Stimulated activated CD4-positive, alpha-beta T cell treated with anti-CD3 and anti-CD28 coated beads, TNF-alpha, amount 100 ng/mL, for 48 hours (primary cell): ENCODE measurements around the gene FRMD4A.
"Not testable (repeated sequence)": the region's sequence is repeated elsewhere in the genome, so short reads cannot be mapped to it uniquely, and the experiment has no call there.

Experiments
- DNase-seq, 3 donors: peaks; one replicate each; pipeline ENCODE4 v3.0.0-alpha.2; 2020; ENCODE audit warnings: low read depth in 3 of 3

The FRMD4A gene

DNA sequence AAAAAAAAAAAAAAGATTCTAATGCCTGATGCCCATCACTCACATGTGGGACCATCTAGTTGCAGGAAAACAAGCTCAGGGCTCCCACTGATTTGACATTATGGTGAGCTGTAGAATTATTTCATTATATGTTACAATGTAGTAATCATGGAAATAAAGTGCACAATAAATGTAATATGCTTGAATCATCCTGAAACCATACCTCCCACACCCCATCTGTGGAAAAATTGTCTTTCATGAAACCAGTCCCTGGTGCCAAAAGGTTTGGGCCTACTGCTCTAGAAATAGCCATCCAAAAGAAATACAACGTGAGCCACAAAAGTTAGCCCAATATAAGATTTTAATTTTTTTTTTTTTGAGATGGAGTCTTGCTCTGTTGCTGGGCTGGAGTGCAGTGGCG, 478.8 kb downstream of the FRMD4A start:
- no peak for DNase-seq

DNA sequence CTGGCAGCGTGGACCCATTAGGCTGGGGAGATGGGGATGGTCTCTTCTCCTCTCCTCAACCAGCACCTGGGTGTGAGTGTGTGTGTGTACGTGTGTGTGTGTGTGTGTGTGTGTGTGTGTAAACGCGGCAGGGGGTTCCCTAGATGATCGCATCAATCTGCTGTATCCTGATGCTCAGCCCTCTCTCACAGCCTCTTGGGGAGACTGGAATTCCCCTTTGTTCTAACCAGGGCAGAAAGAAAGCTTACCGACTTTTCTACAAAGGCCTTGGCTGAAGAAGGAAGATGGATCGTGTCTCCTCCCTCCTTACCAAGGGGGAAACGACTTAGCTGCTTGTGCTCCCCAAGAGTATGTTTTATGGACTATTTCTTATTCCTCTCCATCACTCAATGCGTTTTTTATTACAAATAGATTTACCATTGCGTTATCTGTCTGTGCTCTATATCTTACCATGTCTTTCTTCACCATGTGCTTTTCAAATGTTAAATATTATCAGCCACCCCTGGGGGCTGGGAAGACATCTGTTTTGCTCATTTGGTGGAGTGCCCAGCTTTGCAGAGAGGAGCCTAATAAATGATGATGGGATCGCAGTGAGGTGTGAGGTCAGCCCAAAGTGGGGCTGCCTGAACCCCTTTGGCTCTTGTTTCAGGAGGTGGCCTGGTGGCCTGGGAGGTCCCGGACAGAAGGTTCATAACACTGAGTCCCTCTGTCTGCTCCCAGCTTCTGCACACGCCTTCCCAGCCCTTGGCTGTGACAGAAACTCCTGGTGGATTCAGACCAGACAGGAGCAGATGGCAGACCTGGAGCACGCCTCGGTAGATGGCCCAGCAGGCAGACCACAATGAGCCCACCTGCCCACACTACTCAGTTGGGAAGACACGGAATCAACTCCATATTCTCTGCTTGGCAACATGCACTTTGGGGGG, 481.9 kb downstream of the FRMD4A start:
- DNase-seq: no peak

DNA sequence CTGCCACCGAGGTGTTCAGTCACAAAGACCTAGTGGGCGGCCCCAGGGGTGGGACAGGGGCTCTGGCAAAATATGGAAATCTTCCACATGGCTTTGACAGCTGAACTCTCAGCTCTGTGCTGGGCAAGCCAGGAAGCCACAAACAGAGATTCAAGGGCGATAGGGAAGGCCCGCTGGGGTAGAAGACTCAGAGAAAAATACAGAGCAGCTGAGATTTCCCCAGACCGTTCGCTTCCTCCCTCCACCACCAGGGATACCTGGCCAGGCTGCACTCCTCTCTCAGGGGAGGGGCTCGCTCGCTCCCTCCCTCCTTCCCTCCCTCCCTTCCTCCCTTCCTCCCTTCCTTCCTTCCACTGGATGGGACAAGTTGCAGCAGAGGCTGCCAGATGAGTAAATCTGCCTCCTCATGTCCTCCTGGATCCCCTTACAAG, 483.5 kb downstream of the FRMD4A start:
- DNase-seq: no peak

DNA sequence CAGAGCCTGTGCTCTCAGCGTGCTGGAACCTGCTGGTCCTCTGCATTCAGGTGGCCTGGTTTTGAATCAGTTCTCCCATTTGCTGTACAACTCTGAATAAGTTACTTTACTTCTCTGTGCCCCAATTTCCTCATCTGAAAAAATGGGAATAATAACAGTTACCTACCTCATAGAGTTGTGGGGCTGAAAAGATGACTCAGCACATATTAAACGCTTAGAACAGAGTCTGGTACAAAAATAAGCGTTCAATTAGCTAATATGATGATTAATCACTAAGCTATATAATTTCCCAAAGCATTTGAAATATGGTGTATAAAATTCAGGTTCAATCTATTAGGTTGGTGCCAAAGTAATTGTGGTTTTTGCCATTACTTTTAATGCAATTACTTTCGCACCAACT, 484.8 kb downstream of the FRMD4A start:
- DNase-seq: no peak

DNA sequence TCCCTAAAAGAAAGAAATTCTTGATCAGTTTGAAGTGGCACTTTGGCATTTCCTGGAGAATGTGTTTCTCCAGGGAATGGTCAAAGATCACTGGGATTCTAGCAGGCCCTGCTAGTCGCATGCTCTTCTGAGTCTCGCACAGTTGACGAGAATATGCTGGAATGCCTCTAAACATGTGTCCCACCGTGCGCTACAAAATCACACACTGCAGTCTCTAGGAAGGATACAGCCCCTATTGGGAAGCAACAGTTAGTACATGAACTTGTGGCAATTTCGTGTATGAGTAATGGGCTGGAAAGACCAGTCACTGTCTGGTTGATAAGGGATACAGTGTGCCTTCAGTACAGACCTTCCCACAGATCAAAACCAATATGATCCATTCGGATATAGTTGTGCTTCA, 486.1 kb downstream of the FRMD4A start:
- no peak for DNase-seq

DNA sequence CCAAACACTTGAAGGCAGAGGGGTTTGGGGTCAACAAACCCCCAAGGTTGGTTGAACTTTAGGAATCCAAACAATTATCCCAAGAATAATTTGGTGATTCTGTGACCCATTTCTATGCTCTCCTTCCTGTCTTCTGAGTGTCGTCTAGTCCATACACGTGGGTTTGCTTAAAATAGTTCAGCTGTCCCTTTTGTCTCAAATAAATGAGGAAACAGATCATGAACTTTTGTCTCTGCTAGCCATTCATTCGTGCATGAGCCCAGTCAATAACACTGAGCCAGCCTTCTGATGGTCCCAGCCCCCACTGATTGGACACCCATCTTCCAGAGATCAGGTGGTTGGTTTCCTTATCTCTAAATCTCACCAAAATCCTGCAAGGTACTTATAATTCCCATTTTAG, 488.6 kb downstream of the FRMD4A start:
- DNase-seq: no peak

DNA sequence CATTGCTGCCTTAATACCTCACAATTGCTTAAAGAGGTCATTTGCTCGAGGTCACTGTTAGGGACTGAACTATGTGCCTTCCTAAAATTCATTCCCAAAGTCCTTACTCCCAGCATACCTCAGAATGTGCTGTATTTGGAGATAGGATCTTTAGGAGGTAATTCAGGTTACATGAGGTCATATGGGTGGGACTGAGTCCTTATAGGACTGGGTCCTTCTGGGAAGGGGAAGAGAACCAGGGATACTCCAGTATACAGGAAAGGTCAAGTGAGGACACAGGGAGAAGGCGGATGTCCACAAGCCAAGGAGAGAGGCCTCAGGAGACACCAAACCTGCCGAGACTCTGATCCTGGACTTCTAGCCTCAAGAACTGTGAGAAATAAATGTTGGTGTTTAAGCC, 490.7 kb downstream of the FRMD4A start:
- DNase-seq: no peak

DNA sequence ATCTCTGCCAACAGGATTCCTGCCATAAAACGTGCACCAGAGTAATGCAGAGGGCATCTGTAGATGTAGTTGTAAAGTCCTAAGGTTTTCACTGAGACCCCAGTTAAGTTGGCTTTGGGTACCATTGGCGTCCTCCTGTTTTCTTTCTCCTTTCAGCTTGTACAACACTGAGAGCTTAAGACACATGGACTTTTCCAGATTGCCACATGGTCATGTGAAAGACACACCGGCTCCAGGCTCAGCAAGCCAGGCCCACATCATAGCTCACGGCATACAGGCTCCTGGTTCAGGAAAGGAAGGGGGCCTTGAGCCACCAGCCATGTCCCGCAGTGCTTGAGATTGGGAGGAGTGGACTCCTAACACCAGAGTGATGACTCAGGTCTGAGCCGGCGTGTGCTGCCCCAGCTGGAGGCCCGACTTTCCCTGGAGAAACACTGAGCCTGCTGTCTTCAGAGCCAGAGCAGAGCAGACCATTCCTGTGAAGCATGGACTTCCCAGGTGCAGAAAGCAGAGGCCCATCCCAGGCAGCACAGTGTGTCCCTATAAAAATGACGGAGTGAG, 491.2 kb downstream of the FRMD4A start:
- DNase-seq: no peak

DNA sequence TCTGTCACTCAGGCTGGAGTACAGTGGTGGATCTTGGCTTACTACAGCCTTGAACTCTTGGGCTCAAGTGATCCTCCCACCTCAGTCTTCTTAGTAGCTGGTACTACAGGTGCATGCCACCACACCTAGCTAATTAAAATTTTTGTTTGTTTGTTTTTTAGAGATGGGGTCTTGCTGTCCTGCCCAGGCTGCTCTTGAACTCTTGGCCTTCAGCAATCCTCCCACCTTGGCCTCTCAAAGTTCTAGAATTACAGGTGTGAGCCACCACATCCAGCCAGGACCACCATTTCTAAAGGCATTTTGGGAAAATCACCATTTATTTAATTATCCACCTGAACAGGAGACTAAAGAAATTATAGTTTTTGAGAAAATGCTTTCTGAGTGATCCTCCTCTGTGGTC, 491.7 kb downstream of the FRMD4A start:
- DNase-seq: no peak

DNA sequence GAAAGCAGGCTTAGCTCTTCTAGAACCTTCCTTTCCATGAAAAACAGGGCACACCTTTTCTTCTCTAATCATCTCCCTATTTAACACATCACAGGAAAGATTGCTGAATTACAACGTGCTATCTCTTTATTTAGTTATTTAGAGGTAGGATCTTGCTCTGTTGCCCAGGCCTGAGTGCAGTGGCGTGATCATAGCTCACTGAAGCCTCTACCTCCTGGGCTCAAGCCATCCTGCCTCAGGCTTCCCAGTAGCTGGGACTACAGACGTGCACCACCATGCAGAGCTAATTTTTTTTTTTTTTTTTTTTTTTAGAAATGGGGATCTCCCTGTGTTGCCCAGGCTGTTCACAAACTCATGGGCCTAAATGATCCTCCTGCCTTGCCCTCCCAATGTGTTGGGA, 492.8 kb downstream of the FRMD4A start:
- DNase-seq: no peak

DNA sequence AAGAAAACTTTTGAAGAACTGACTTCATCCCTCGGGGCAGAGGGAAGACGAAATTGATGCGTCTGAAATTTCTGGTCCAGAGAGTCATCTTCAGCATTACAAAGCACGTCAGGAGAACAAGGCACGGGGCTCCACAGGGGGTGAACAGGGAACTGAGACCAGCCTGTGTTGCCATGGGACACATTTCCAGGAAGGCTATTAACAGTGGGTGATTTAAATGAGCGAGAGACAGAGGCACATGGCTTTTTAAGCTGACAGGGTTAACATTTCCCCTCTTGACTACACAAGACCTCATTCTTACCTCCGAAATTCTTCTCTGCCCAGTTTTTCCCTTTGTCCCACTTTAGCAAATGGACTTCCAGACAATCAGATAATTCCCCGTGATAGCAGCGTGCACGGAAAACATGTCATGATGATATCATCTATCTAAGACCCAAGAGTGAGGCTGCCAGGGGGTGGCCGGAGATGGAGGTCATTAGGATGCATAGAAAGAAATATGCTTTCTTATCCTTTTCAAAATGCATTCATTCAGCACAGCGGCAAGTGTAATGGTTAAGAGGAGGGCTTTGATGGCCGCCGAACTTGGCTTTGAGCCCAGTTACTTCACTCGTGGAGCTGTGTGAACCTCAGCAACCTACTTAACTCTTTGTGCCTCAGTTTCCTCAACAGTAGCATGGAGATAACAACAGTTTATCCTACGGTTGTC, 496.0 kb downstream of the FRMD4A start:
- no peak for DNase-seq

DNA sequence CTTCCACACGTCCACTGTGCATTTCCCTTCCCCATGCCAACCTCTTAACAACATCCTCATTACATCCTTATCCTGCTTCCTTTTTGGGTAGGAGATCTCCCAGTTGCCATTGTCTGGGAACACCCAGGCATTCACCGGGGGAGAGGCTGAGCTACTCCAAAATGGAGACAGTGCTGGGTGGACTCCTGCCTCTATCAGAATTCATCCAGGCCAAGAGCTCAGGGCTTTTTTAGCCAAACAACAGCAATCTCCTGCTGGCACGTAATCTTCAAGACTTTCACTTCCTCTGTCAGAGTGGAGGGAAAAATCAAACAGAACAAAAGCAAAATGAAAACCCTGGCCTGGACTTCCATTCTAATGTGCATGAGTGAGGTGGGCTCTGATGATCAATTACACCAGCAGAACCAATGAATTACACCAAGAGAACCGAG, 499.0 kb downstream of the FRMD4A start:
- DNase-seq: no peak

DNA sequence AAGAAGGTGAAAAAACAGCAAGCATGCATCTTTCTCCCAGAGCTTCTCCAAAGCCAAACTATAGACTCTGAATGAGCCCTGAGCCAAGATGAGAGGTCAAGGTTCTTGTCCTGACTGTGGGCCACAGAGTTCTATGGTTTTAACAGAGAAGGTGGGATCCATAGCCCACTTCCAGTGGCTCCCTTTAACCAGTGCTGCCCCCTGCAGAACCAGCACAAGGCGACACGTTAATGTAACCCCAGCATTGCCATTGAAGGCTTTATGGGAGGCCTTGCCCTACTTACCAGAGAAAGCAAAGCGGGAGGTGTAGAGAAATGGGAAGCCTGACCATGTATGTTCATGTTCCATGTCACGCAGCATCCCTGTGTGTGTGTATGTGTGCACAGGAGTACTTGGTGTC, 500.3 kb downstream of the FRMD4A start:
- DNase-seq: no peak

DNA sequence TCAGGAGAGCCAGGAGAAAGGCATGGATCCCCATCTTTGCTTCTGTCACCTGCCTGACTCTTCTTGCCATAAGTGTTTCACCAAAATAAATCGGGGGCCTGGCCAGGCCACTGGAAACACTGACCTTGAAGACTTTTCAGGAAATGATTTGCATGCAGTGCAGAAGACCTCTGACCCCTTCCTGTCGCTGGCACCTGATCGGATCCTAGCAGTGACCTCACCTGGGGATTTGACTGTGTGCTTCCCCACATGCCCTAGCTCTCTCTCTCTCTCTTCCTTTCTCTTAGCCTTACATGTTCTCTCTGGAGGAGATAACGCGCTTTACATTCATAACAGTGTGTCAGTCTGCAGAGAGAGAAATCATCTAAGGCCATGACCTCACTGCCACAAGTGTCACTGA, 500.9 kb downstream of the FRMD4A start:
- DNase-seq: no peak

DNA sequence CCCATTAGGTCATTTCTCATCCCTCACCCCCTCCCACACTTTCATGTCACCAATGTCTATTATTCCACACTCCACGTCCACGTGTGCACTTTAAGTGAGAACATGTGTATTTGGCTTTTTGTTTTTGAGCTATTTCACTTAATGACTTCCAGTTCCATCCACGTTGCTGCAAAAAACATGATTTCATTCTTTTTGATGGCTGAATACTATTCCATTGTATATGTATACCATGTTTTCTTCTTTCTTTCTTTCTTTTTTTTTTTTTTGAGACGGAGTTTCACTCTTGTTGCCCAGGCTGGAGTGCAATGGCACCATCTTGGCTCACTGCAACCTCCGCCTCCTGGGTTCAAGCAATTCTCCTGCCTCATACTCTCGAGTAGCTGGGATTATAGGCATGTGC, 502.4 kb downstream of the FRMD4A start:
- DNase-seq: not testable (repeated sequence)

DNA sequence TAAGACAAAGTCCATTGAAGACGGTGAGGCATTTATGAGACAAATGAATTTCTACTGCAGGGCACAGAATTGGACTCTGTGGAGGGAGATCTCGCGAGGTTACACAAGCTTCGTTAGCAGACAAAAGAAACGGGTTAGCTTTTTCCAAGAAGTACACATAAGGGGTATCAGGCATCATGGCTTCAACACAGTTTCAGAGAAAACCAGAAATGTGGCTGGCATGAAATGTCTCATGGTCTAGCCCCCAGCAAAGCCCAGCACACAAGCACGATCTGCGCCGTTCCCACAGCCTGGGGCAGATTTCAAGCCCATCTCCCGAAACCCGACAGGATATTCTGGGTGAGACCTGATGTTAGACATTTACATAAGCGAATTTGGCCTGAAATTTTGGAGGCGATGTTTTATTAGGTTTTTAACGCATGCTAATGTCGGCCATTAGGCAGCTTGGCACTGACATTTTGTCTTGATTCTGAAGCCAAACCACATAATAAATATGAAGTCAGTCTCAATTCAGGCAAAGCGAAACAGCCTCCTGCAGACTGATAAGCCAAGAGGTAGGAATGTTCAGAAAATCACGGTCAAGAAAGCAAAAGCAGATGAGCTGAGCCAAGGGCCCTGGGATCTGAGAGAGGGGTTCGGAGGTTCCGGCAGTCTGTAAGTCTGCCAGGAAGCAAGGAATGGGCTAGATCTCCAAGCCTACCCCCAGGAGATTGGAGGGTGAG, 503.5 kb downstream of the FRMD4A start:
- no peak for DNase-seq

DNA sequence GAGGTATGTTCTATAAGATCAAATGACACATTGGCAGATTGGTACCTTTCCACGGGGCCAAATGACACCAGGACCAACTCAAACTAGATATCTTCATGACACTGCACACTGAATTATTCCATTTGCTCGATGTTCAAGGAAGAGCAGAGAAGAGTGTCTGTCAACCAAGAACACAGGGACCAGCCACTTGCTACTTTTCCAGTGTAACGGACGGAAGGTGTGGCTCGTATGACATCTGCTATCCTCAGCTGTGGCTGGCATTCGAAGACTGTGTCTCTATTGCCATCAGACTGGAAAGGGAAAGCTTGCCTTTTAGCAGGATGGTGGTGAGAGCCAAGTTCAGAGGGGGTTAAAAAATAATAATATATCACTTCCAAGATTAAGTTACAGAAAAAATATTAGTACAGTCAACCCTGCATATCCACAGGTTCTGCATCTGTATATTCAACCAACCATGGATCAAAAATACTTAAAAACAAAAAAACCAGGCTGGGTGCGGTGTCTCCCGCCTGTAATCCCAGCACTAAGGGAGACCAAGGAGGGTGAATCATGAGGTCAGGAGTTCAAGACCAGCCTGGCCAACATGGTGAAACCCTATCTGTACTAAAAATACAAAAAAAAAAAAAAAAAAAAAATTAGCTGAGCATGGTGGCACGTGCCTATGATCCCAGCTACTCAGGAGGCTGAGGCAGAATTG, 506.9 kb downstream of the FRMD4A start:
- DNase-seq: no peak

DNA sequence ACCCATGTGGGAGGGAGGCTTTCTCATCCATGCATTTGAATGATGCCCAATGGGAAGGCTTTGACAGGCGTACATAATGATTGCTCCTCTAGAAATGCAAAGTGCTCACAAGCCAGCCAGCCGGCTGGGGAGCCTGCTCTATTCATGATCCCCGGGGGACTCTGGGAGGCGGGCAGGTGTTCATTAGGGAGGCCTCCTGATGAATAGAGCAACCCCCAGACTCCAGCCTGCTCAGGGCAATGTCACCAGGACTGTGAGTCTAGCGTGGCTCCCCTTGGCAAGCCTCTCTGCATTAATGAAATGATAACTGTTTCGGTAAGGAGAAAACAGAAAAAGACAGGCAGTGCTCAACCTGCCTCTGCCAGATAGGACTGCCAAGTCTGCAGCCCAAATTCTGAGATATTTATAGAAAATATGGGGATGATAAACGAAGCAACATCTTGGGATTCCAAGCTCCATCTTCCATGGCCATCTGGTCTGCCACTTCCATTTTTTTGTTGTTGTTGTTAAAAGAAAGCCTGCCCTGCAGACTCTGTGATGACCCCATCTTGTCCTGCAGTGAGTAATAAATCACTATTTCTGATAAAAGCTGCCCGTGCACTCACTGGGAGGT, 507.5 kb downstream of the FRMD4A start:
- DNase-seq: no peak

DNA sequence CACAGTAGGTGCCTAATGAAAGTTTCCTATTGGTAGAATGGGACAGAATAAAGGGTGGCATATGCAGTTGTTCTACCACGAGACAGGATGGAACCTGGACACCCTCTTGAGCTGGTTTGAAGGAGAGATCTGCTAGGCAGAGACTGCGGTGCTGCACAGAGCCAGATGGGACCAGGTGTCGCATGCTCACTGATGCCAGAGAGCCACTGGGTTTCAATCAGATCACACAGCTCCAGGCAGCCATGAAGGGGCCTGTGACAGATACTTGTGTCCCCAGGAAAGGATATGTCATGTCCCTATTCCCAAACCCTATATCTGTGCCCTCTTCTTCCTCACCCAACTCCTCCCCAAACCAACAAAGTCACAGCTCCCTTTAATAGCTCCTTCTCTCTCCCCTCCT, 508.2 kb downstream of the FRMD4A start:
- DNase-seq: no peak

DNA sequence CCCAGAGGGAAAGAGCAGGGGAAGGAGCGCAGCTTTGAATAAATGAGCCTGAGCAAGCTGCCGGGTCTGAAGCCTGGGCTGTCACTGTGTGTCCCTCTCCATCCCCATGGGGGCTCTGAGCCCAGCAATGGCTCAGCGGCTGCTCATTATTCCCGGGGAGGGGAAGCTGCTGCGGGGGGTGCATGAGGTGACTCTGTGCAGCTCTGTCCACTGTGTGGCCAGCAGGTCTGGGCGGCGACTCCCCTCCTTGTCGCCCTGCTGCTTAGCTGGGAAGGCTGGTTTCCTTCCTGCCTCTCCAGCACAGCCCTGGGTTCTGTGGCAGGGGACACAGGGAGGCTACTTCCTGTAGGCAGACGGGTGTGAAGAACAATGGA, 509.8 kb downstream of the FRMD4A start:
- DNase-seq: no peak
